Neuronal stem cell (in vitro differentiated cells): ENCODE measurements around the gene ZSWIM8.

ENCODE experiments used
- DNase-seq: peaks from one replicate; pipeline ENCODE4 v3.0.0-alpha.2; 2013; ENCODE audit warnings: low spot score
- H2AFZ ChIP-seq: one replicate; pipeline ENCODE4 v1.6.1; 2013; ENCODE audit warnings: mild to moderate bottlenecking, low read length, inconsistent platforms
- H2AK5ac ChIP-seq: 2 replicates; pipeline ENCODE4 v1.6.1; 2013; ENCODE audit warnings: low read depth, mild to moderate bottlenecking, inconsistent platforms, low read length, moderate library complexity, mixed read lengths
- H2BK120ac ChIP-seq: 2 replicates; pipeline ENCODE4 v1.6.1; 2013; ENCODE audit warnings: low read depth, mild to moderate bottlenecking, inconsistent platforms, low read length, moderate library complexity, mixed read lengths
- H2BK12ac ChIP-seq: one replicate; pipeline ENCODE4 v1.6.1; 2013; ENCODE audit warnings: low read length, inconsistent platforms
- H2BK15ac ChIP-seq: 2 replicates; pipeline ENCODE4 v1.6.1; 2013; ENCODE audit warnings: mild to moderate bottlenecking, low read length, inconsistent platforms, mixed read lengths
- H2BK5ac ChIP-seq: one replicate; pipeline ENCODE4 v1.6.1; 2013; ENCODE audit warnings: inconsistent platforms, mild to moderate bottlenecking, low read length, moderate library complexity
- H3K14ac ChIP-seq: one replicate; pipeline ENCODE4 v1.6.1; 2013; ENCODE audit warnings: low read length, inconsistent platforms
- H3K18ac ChIP-seq: 2 replicates; pipeline ENCODE4 v1.6.1; 2013; ENCODE audit warnings: low read length, inconsistent platforms
- H3K23ac ChIP-seq: 2 replicates; pipeline ENCODE4 v1.6.1; 2013; ENCODE audit warnings: low read depth, mild to moderate bottlenecking, mixed read lengths, low read length, inconsistent platforms; ENCODE audit not compliant: poor library complexity
- H3K27ac ChIP-seq: replicated peaks from 3 replicates; pipeline ENCODE4 v1.5.1; 2013; ENCODE audit warnings: low read length, inconsistent platforms
- H3K27me3 ChIP-seq, 3 experiments: 2 replicates each; pipeline ENCODE4 v1.6.1; 2013; ENCODE audit warnings: low read length in 3 of 3, mild to moderate bottlenecking in 2 of 3, inconsistent platforms in 1 of 3, low read depth in 1 of 3, mixed read lengths in 1 of 3, moderate library complexity in 1 of 3; ENCODE audit not compliant: control insufficient read depth in 3 of 3, insufficient read depth in 3 of 3
- H3K36me3 ChIP-seq, 2 donors: replicated peaks in 1 of 2; 2 replicates each; pipeline ENCODE4 v1.6.1; 2013; ENCODE audit warnings: low read length in 2 of 2; ENCODE audit not compliant: control insufficient read depth in 2 of 2, insufficient read depth in 2 of 2
- H3K4ac ChIP-seq: 2 replicates; pipeline ENCODE4 v1.6.1; 2013; ENCODE audit warnings: inconsistent platforms, mild to moderate bottlenecking, low read length, moderate library complexity
- H3K4me1 ChIP-seq, 2 donors: 1 replicate in 1 of 2; 2 replicates in 1 of 2; pipeline ENCODE4 v1.6.1; 2013; ENCODE audit warnings: low read length in 2 of 2, low read depth in 1 of 2; ENCODE audit not compliant: control insufficient read depth in 2 of 2, insufficient read depth in 1 of 2
- H3K4me2 ChIP-seq: one replicate; pipeline ENCODE4 v1.6.1; 2013; ENCODE audit warnings: mild to moderate bottlenecking, low read length, inconsistent platforms; ENCODE audit not compliant: insufficient read depth, poor library complexity, severe bottlenecking
- H3K4me3 ChIP-seq, 2 donors: 2 replicates each; pipeline ENCODE4 v1.5.1; 2013; ENCODE audit warnings: low read length in 2 of 2, mild to moderate bottlenecking in 2 of 2, inconsistent platforms in 1 of 2, moderate library complexity in 1 of 2
- H3K79me1 ChIP-seq: one replicate; pipeline ENCODE4 v1.6.1; 2013; ENCODE audit warnings: low read depth, mild to moderate bottlenecking, inconsistent platforms, low read length, moderate library complexity
- H3K9ac ChIP-seq: one replicate; pipeline ENCODE4 v1.6.1; 2013; ENCODE audit warnings: mild to moderate bottlenecking, low read depth, low read length, inconsistent platforms; ENCODE audit not compliant: poor library complexity
- H3K9me3 ChIP-seq, 2 donors: replicated peaks in 1 of 2; 2 replicates each; pipeline versions ENCODE3 to v1.6.1; 2013; ENCODE audit warnings: low read length in 2 of 2, mild to moderate bottlenecking in 2 of 2, inconsistent platforms in 1 of 2, low read depth in 1 of 2, mixed read lengths in 1 of 2, moderate library complexity in 1 of 2; ENCODE audit not compliant: control insufficient read depth in 2 of 2, insufficient read depth in 1 of 2
- H4K8ac ChIP-seq: one replicate; pipeline ENCODE4 v1.6.1; 2013; ENCODE audit warnings: low read depth, mild to moderate bottlenecking, inconsistent platforms, low read length, moderate library complexity
- H4K91ac ChIP-seq: one replicate; pipeline ENCODE4 v1.6.1; 2013; ENCODE audit warnings: low read length, low read depth, mild to moderate bottlenecking, inconsistent platforms; ENCODE audit not compliant: poor library complexity
- WGBS, 2 donors: extraction: QIAGEN DNeasy Blood & Tissue Kit; methylation state at CpG; one replicate each; pipeline ENCODE4 v1.1.7; 2013; ENCODE audit warnings: missing lambda C conversion rate in 2 of 2, mixed read lengths in 1 of 2; ENCODE audit not compliant: insufficient read length in 2 of 2, insufficient replicate concordance in 1 of 2; ENCODE audit errors: extremely low coverage in 2 of 2; 5-methylcytosine and 5-hydroxymethylcytosine counted together

The ZSWIM8 gene

DNA sequence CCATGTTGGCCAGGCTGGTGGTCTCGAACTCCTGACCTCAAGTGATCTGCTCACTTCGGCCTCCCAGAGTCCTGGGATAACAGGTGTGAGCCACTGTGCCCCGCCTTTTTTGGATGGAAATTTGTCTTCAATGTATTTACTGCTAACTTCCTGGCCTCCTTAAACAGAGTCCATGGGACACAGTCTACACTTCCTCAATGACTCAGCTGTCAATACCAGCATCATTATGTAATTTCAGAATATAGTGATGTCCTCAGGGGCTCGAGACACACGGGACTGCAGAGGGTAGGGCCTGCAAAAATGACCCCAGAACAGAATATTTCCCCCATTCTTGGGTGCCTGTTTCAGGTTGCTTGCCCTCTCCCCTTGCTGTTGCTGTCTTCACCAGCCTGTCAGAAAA is 57.9 kb downstream of the ZSWIM8 start:
- Histone ChIP-seq H3K18ac (no peak overlapping the region), H3K14ac (no peak overlapping the region), H2AFZ (no peak overlapping the region), H3K4me2 (no peak overlapping the region), H3K4me3 (no peak overlapping the region), H3K79me1 (no peaks in the 10 kb centered on the region), H3K36me3 (peaks cover 23 to 60% of the 10 kb centered on the region in 2 donors), H2BK120ac (no peak overlapping the region), H3K9me3 (no peaks in the 10 kb centered on the region), H3K27me3 (no peaks in the 10 kb centered on the region), H2AK5ac (no peak overlapping the region), H4K91ac (no peak overlapping the region), H3K27ac (no peak overlapping the region), H3K9ac (no peak overlapping the region), H3K23ac (no peak overlapping the region), H3K4ac (no peak overlapping the region), H3K4me1 (peaks cover 9 to 13% of the 10 kb centered on the region in 2 donors), H2BK15ac (no peak overlapping the region), H2BK12ac (no peak overlapping the region), H4K8ac (no peak overlapping the region), H2BK5ac (no peak overlapping the region)
- no CpG with 5 or more reads among the region's 5 CpGs for WGBS, 2 donors
- no peak for DNase-seq

GRCh38 chr10:73847031-73847430 is 61.6 kb downstream of the ZSWIM8 start:
- Histone ChIP-seq H3K27ac (no peak overlapping the region), H2BK15ac (no peak overlapping the region), H3K4ac (no peak overlapping the region), H2AK5ac (no peak overlapping the region), H2BK120ac (no peak overlapping the region), H2BK12ac (no peak overlapping the region), H4K91ac (no peak overlapping the region), H3K4me2 (no peak overlapping the region), H3K18ac (no peak overlapping the region), H3K9me3 (no peaks in the 10 kb centered on the region), H4K8ac (no peak overlapping the region), H3K36me3 (peaks cover 31 to 54% of the 10 kb centered on the region in 2 donors), H3K14ac (no peak overlapping the region), H3K23ac (no peak overlapping the region), H3K4me1 (peaks cover 0 to 3% of the 10 kb centered on the region in 2 donors), H2AFZ (no peak overlapping the region), H3K4me3 (peak overlapping the region in 1 of 2 donors; percentile 59), H3K9ac (no peak overlapping the region), H3K27me3 (no peaks in the 10 kb centered on the region), H3K79me1 (no peaks in the 10 kb centered on the region), H2BK5ac (no peak overlapping the region)
- no peak for DNase-seq
- no CpG with 5 or more reads among the region's 7 CpGs for WGBS, 2 donors

DNA sequence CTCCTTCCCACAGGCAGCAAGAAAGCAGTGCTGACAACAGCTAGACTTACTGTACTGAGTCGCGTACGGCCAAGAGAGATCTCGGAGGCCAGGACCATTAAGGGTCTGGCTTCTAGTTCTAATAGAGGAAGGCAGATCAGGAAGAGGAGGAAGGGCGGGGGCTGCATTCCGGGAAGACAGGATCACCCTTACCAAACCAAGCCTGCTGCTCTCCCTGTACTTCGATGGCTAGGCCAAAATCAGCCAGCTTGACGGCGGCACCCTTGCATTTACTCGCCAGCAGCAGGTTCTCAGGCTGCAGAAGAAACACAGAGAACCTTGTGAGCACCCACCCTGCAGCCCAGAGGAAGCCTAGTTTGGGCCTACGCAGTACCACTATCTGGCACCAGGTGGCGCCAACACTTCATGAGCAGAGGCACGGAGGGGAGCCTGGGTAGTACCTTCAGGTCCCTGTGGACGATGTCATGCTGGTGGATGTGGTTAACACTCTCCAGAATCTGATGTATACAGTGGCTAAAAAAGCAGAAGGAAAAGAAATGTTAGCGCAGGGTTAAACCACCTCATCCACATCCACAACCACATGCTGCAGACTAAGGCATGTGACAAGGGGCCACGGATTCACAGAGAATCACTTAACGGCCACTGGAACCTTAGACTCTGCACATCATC is 63.5 kb downstream of the ZSWIM8 start:
- DNase-seq, result peak; percentile 75
- H3K27ac ChIP-seq, result no peak overlapping the region
- H3K27me3 ChIP-seq, result no peaks in the 10 kb centered on the region

DNA sequence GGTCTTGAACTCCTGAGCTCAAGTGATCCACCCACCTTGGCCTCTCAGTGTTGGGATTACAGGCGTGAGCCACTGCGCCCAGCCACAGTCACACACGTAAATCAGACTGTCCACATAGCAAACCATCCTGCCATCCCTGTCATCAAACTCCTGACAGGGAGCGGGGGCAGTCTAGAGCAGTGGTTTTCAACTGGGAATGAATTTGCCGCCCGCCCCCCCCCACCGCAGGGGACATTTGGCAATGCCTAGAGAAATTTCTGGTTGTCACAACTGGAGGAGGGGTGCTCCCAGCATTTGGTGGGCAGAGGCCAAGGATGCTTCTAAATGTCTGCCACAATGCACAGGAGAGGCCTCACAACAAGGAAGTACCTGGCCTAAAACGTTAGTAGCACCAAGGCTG is 64.8 kb downstream of the ZSWIM8 start:
- H3K36me3 ChIP-seq, result peaks cover 28 to 54% of the 10 kb centered on the region in 2 donors

More for the DNA sequence above, 63.5 kb downstream of the ZSWIM8 start:
- no peak overlapping the region for H3K23ac ChIP-seq
- H3K36me3 ChIP-seq, result peaks cover 26 to 57% of the 10 kb centered on the region in 2 donors
- no peak overlapping the region for H2BK12ac ChIP-seq
- no peak overlapping the region for H2AK5ac ChIP-seq
- H2BK15ac ChIP-seq, result no peak overlapping the region
- no peak overlapping the region for H3K4me3 ChIP-seq
- H3K9ac ChIP-seq, result no peak overlapping the region
- no peak overlapping the region for H3K14ac ChIP-seq
- H3K9me3 ChIP-seq, result no peaks in the 10 kb centered on the region
- no peak overlapping the region for H4K8ac ChIP-seq
- no peak overlapping the region for H3K4ac ChIP-seq
- WGBS, 2 donors, result no CpG with 5 or more reads among the region's 17 CpGs
- H2BK120ac ChIP-seq, result no peak overlapping the region
- H2BK5ac ChIP-seq, result no peak overlapping the region
- H3K4me2 ChIP-seq, result no peak overlapping the region
- H4K91ac ChIP-seq, result no peak overlapping the region
- H3K18ac ChIP-seq, result no peak overlapping the region
- peaks cover 0 to 7% of the 10 kb centered on the region in 2 donors for H3K4me1 ChIP-seq
- H3K79me1 ChIP-seq, result no peaks in the 10 kb centered on the region
- no peak overlapping the region for H2AFZ ChIP-seq

More for the DNA sequence above, 64.8 kb downstream of the ZSWIM8 start:
- H3K4me3 ChIP-seq, result no peak overlapping the region
- H2BK120ac ChIP-seq, result no peak overlapping the region
- no peak overlapping the region for H3K18ac ChIP-seq
- no peaks in the 10 kb centered on the region for H3K27me3 ChIP-seq
- no peak overlapping the region for H2AFZ ChIP-seq
- no peak overlapping the region for H2AK5ac ChIP-seq
- no peak overlapping the region for H4K8ac ChIP-seq
- no peak for DNase-seq
- no peak overlapping the region for H2BK15ac ChIP-seq
- no peak overlapping the region for H3K27ac ChIP-seq
- no peak overlapping the region for H3K4me2 ChIP-seq
- no peak overlapping the region for H2BK5ac ChIP-seq
- H3K9me3 ChIP-seq, result no peaks in the 10 kb centered on the region
- H2BK12ac ChIP-seq, result no peak overlapping the region
- H3K23ac ChIP-seq, result no peak overlapping the region
- no peak overlapping the region for H3K4ac ChIP-seq
- WGBS, 2 donors, result no CpG with 5 or more reads among the region's 8 CpGs
- no peak overlapping the region for H4K91ac ChIP-seq
- H3K9ac ChIP-seq, result no peak overlapping the region
- H3K4me1 ChIP-seq, result peaks cover 0 to 7% of the 10 kb centered on the region in 2 donors
- H3K79me1 ChIP-seq, result peaks cover 3% of the 10 kb centered on the region
- H3K14ac ChIP-seq, result no peak overlapping the region
